SK-N-SH (cell line): ENCODE results near the gene PITPNB. TPM values are rescaled to one million over a fixed set of nuclear protein-coding genes. Genes with fewer than 3 reads are reported as not detected.

Experiments
- CTCF ChIA-PET: fragments of 300-600, 350-600 bp; formaldehyde crosslinking; extraction: SDS; loops from one replicate; lab custom pipeline; 2021; lab: Yijun Ruan, JAX
- POLR2A ChIA-PET: fragments of 350-600 bp; sonication (Branson Sonifier 250); formaldehyde crosslinking; extraction: SDS; loops from one replicate; lab custom pipeline; 2020; ENCODE audit warnings: antibody characterized with exemption, inconsistent platforms; lab: Yijun Ruan, JAX
- DNase-seq: peaks from one replicate; pipeline ENCODE4 v3.0.0; 2012
- H2AFZ ChIP-seq: fragments of 200-600 bp; sonication (generic); 2 replicates; pipeline ENCODE4 v1.8.1; 2016; ENCODE audit warnings: antibody characterized with exemption, mild to moderate bottlenecking, low read depth
- H3F3A ChIP-seq: fragments of 200-600 bp; sonication (generic); replicated peaks from 2 replicates; pipeline ENCODE3; 2016; ENCODE audit warnings: antibody characterized with exemption, mild to moderate bottlenecking; ENCODE audit not compliant: insufficient read depth
- H3K27ac ChIP-seq, 2 experiments: fragments of 200-500 bp in 1 of 2; fragments of 200-600 bp in 1 of 2; sonication (Bioruptor generic) in 1 of 2; sonication (generic), shearing (Covaris generic) in 1 of 2; 2 replicates each; pipeline versions ENCODE4 v1.5.1 to v1.6.1; 2014 to 2016; ENCODE audit warnings: low read depth in 2 of 2, inconsistent platforms in 1 of 2, low read length in 1 of 2, mild to moderate bottlenecking in 1 of 2, mixed read lengths in 1 of 2
- H3K27me3 ChIP-seq: fragments of 200-600 bp; sonication (generic), shearing (Covaris generic); 2 replicates; pipeline ENCODE4 v1.6.1; 2016; ENCODE audit warnings: mixed run types; ENCODE audit not compliant: insufficient read depth
- H3K36me3 ChIP-seq, 2 experiments: fragments of 200-500 bp in 1 of 2; fragments of 200-600 bp in 1 of 2; sonication (Bioruptor generic) in 1 of 2; sonication (generic) in 1 of 2; replicated peaks in 1 of 2; 2 replicates each; pipeline versions ENCODE3 to v1.5.1; 2014 to 2016; ENCODE audit warnings: low read length in 1 of 2, mild to moderate bottlenecking in 1 of 2; ENCODE audit not compliant: insufficient read depth in 2 of 2, control insufficient read depth in 1 of 2
- H3K4me1 ChIP-seq, 2 experiments: fragments of 200-500 bp in 1 of 2; fragments of 200-600 bp in 1 of 2; sonication (Bioruptor generic) in 1 of 2; sonication (generic), shearing (Covaris generic) in 1 of 2; 2 replicates each; pipeline versions ENCODE4 v1.5.1 to v1.6.1; 2014 to 2016; ENCODE audit warnings: low read depth in 1 of 2, low read length in 1 of 2, mixed run types in 1 of 2; ENCODE audit not compliant: insufficient read depth in 2 of 2, control insufficient read depth in 1 of 2
- H3K4me2 ChIP-seq: fragments of 200-600 bp; sonication (generic), shearing (Covaris generic); 2 replicates; pipeline ENCODE4 v1.6.1; 2017; ENCODE audit warnings: mixed run types
- H3K4me3 ChIP-seq, 2 experiments: fragments of 200-500 bp in 1 of 2; fragments of 200-600 bp in 1 of 2; sonication (Bioruptor generic) in 1 of 2; sonication (generic), shearing (Covaris generic) in 1 of 2; 2 replicates each; pipeline versions ENCODE4 v1.5.1 to v1.8.1; 2014 to 2016; ENCODE audit warnings: low read depth in 2 of 2, inconsistent platforms in 1 of 2, low read length in 1 of 2, mild to moderate bottlenecking in 1 of 2, mixed read lengths in 1 of 2, moderate library complexity in 1 of 2
- H3K79me2 ChIP-seq: fragments of 200-600 bp; sonication (generic); 2 replicates; pipeline ENCODE4 v1.8.1; 2017; ENCODE audit warnings: mild to moderate bottlenecking; ENCODE audit not compliant: insufficient read depth
- H3K9ac ChIP-seq: fragments of 200-600 bp; sonication (generic); 2 replicates; pipeline ENCODE4 v1.6.1; 2017; ENCODE audit warnings: mixed run types
- H3K9me2 ChIP-seq: fragments of 200-600 bp; sonication (generic); 2 replicates; pipeline ENCODE4 v1.6.1; 2017; ENCODE audit warnings: mixed run types
- H3K9me3 ChIP-seq: fragments of 200-600 bp; sonication (generic); 2 replicates; pipeline ENCODE4 v1.6.1; 2017; ENCODE audit warnings: mixed run types, mild to moderate bottlenecking, moderate library complexity
- H4K20me1 ChIP-seq: fragments of 200-600 bp; sonication (generic); 2 replicates; pipeline ENCODE4 v1.6.1; 2017; ENCODE audit warnings: mild to moderate bottlenecking, mixed run types; ENCODE audit not compliant: insufficient read depth
- CTCF ChIP-seq: fragments of 200-600 bp; sonication (generic); IDR thresholded peaks from 2 replicates; pipeline ENCODE4 v1.6.1; 2017; ENCODE audit warnings: antibody characterized with exemption, mild to moderate bottlenecking, moderate library complexity
- FOXJ3 ChIP-seq: sonication (generic); formaldehyde crosslinking; IDR thresholded peaks from 2 replicates; pipeline ENCODE4 v1.5.1; 2020; ENCODE audit warnings: mild to moderate bottlenecking, missing genetic modification reagents
- GABPA ChIP-seq: IDR thresholded peaks from 2 replicates; pipeline ENCODE4 v1.4.0; 2012; ENCODE audit warnings: low read depth, mild to moderate bottlenecking
- GATA2 ChIP-seq: sonication (generic); formaldehyde crosslinking; IDR thresholded peaks from 2 replicates; pipeline ENCODE4 v1.5.0; 2020; ENCODE audit warnings: mild to moderate bottlenecking, missing genetic modification reagents
- MAX ChIP-seq: IDR thresholded peaks from 2 replicates; pipeline ENCODE4 v1.4.0; 2012; ENCODE audit warnings: low read depth
- MEF2A ChIP-seq: IDR thresholded peaks from 2 replicates; pipeline ENCODE4 v1.4.0; 2012; ENCODE audit warnings: low read depth, borderline replicate concordance
- MXI1 ChIP-seq: IDR thresholded peaks from 2 replicates; pipeline ENCODE4 v1.6.1; 2012; ENCODE audit warnings: mild to moderate bottlenecking, low read depth, low read length, improper control_type of control experiment
- NRF1 ChIP-seq: IDR thresholded peaks from 2 replicates; pipeline ENCODE4 v1.6.1; 2012; ENCODE audit warnings: low read depth, mild to moderate bottlenecking, low read length
- PBX3 ChIP-seq: IDR thresholded peaks from 2 replicates; pipeline ENCODE4; 2012
- POLR2AphosphoS5 ChIP-seq: IDR thresholded peaks from 2 replicates; pipeline ENCODE4 v1.6.1; 2012; ENCODE audit warnings: low read depth, low read length
- RCOR1 ChIP-seq: fragments of 150-350 bp; IDR thresholded peaks from 2 replicates; pipeline ENCODE4 v1.6.1; 2017; ENCODE audit warnings: antibody characterized with exemption, low read length
- RXRA ChIP-seq: IDR thresholded peaks from 2 replicates; pipeline ENCODE4 v1.4.0; 2012; ENCODE audit warnings: low read depth, mild to moderate bottlenecking, borderline replicate concordance
- SIN3A ChIP-seq: IDR thresholded peaks from 2 replicates; pipeline ENCODE4 v1.6.1; 2012; ENCODE audit warnings: low read depth, mild to moderate bottlenecking, low read length, moderate library complexity, borderline replicate concordance
- SMC3 ChIP-seq: IDR thresholded peaks from 2 replicates; pipeline ENCODE4 v1.6.1; 2012; ENCODE audit warnings: low read depth, low read length, improper control_type of control experiment
- YY1 ChIP-seq: IDR thresholded peaks from 2 replicates; pipeline ENCODE4 v1.4.0; 2012; ENCODE audit warnings: low read depth, mild to moderate bottlenecking
- ZBTB33 ChIP-seq: IDR thresholded peaks from 2 replicates; pipeline ENCODE4 v1.4.0; 2012; ENCODE audit warnings: low read depth, borderline replicate concordance
- WGBS: methylation state at CpG from one replicate; pipeline ENCODE4 v1.1.6; 2017; ENCODE audit warnings: low lambda C conversion rate; 5-methylcytosine and 5-hydroxymethylcytosine counted together
- polyA plus RNA-seq, 3 experiments: library from polyadenylated mRNA; depleted of rRNA; stranded (reverse); fragments of >200 nt; gene quantifications; 2 replicates each; pipeline ENCODE4 v1.2.3, GENCODE V29; 2012

Gene PITPNB
- polyA plus RNA-seq, 1 of the 3 experiments (the other 2 are of a cell fraction) = 32.3 TPM

- H3K4me3 ChIP-seq = no peak overlapping the region
- H3K27me3 ChIP-seq = no peaks in the 10 kb centered on the region
- no peak for DNase-seq
- no peak overlapping the region for H2AFZ ChIP-seq
- no peak overlapping the region for H3K27ac ChIP-seq
- TF ChIP-seq MXI1 (no peak), CTCF (no peak), MAX (no peak), FOXJ3 (CRISPR knock-in tag) (no peak), PBX3 (no peak), MEF2A (no peak), RCOR1 (no peak), SMC3 (no peak), NRF1 (no peak), ZBTB33 (no peak), RXRA (no peak), SIN3A (no peak)
- H3K9me3 ChIP-seq = no peaks in the 10 kb centered on the region
- H3K79me2 ChIP-seq = peaks cover 75% of the 10 kb centered on the region
- CTCF ChIA-PET = interaction anchor here (0.6 to 4.7 kb wide), 8 partner anchors 10 to 701 kb away, joined by 3 to 28 read pairs (median 4); no protein-coding TSS in a partner anchor
- no peaks in the 10 kb centered on the region for H3K9me2 ChIP-seq
- peaks cover 12% of the 10 kb centered on the region; the same call in 1 of the 2 replicates for H4K20me1 ChIP-seq
- H3K4me1 ChIP-seq = peaks cover 0 to 16% of the 10 kb centered on the region in 2 experiments; a peak in 2 of 4 replicates
- 98% methylated on average over 1 of the region's 1 CpG for WGBS
- peaks cover 5% of the 10 kb centered on the region for H3F3A ChIP-seq
- H3K36me3 ChIP-seq = peaks cover 62 to 63% of the 10 kb centered on the region in 2 experiments
- POLR2A ChIA-PET = no interaction called here
- H3K9ac ChIP-seq = no peak overlapping the region
- no peak overlapping the region for H3K4me2 ChIP-seq
These were observed 18.9 kb downstream of the PITPNB start for GRCh38 chr22:27900153-27900552.

GRCh38 chr22:27896245-27896644 lies 22.8 kb downstream of the PITPNB start:
- Histone ChIP-seq H3F3A (peaks cover 4% of the 10 kb centered on the region), H3K4me1 (peaks cover 0 to 26% of the 10 kb centered on the region in 2 experiments; a peak in 2 of 4 replicates), H3K4me3 (no peak overlapping the region), H3K36me3 (peaks cover 76 to 85% of the 10 kb centered on the region in 2 experiments), H3K9me2 (no peaks in the 10 kb centered on the region), H2AFZ (no peak overlapping the region), H3K79me2 (peaks cover 55% of the 10 kb centered on the region; the same call in 1 of the 2 replicates), H3K27me3 (no peaks in the 10 kb centered on the region), H3K4me2 (no peak overlapping the region), H3K9ac (no peak overlapping the region), H4K20me1 (0 out of 2 replicates have a peak, but pooled peaks cover 6% of the 10 kb centered on the region), H3K9me3 (no peaks in the 10 kb centered on the region), H3K27ac (peak overlapping the region in 1 of 2 experiments; percentile 70; a peak in 2 of 4 replicates)
- 90% methylated on average over 6 of the region's 6 CpGs for WGBS
- CTCF ChIA-PET = interaction anchor here (0.6 to 30.2 kb wide), 5 partner anchors 10 to 1348 kb away, joined by 3 to 630 read pairs (median 5); no protein-coding TSS in a partner anchor
- POLR2A ChIA-PET = no interaction called here
- DNase-seq = no peak
- TF ChIP-seq FOXJ3 (CRISPR knock-in tag) = no peak
- no peak for TF ChIP-seq NRF1
- no peak for TF ChIP-seq POLR2AphosphoS5
- TF ChIP-seq ZBTB33 = no peak
- no peak for TF ChIP-seq GATA2 (CRISPR knock-in tag)
- TF ChIP-seq RCOR1 = no peak
- no peak for TF ChIP-seq YY1
- TF ChIP-seq GABPA = no peak
- TF ChIP-seq SMC3 = no peak
